Fibroblast of lung (primary cell): ENCODE measurements around the gene BACH1.

Experiments used
- CTCF ChIP-seq, 2 donors: IDR thresholded peaks in 1 of 2; conservative IDR thresholded peaks in 1 of 2; 1 replicate in 1 of 2; 2 replicates in 1 of 2; pipeline ENCODE4 v1.5.1; 2011 to 2012; ENCODE audit warnings: low read length in 2 of 2, control low read depth in 1 of 2, inconsistent platforms in 1 of 2, low read depth in 1 of 2, mild to moderate bottlenecking in 1 of 2
- EZH2 ChIP-seq: IDR thresholded peaks from 2 replicates; pipeline ENCODE4 v1.5.1; 2012; ENCODE audit warnings: low read length, control low read depth, mild to moderate bottlenecking; ENCODE audit errors: missing control alignments

DNA sequence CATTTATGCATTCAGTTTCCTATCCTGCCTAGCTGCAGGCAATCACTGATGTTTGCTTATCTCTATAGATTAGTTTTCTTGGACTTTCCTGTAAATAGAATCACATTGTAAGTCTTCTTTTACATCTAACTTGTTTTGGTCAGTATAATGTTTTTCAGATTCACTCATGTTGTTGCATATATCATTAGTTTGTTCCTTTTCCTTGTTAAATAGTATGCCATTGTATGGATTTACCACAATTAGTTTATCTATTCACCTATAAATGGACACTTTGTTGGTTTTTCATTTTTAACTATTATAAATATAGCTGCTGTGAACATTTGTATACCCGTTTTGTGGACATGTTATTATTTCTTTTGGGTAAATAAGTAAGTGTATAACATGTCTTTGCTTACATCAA, 44.2 kb upstream of the BACH1 start:
- TF ChIP-seq CTCF (conservative IDR thresholded peaks at IDR 0.05 in 1 of 2, IDR thresholded peaks at IDR 0.05 in 1 of 2; ENCODE audit: low read depth in 1 of 2, low read length in 2 of 2) (no peak), EZH2 (no peak)
